ENCODE measurements around the gene FAM180B.
"Not testable (repeated sequence)": the region's sequence is repeated elsewhere in the genome, so short reads cannot be mapped to it uniquely, and the experiment has no call there.

The FAM180B gene

GRCh38 chr11:47552566-47553405 lies 33.7 kb upstream of the FAM180B start, which contains the start of gene CELF1:
Gene CELF1 (minus strand): TSS chr11:47553132. CDS start chr11:47499523, 53,609 bp downstream.
- Histone ChIP-seq H3K27me3 (ENCODE audit: low read length) (no peaks in the 10 kb centered on the region), H3K36me3 (ENCODE audit: low read length) (no peaks in the 10 kb centered on the region), H3K79me2 (ENCODE audit: insufficient read depth, low read length) (peaks cover 51% of the 10 kb centered on the region), H2AFZ (ENCODE audit: low read depth, low read length, severe bottlenecking) (peak within 1 kb of the TSS; percentile 91), H3F3A (ENCODE audit: insufficient read depth) (0 out of 2 replicates have a peak, but pooled peaks cover 8% of the 10 kb centered on the region), H3K9me2 (replicated peaks; ENCODE audit: insufficient read depth, low read length) (no peaks in the 10 kb centered on the region), H3K9ac (ENCODE audit: low read length) (peak within 1 kb of the TSS; percentile 93), H3K27ac (ENCODE audit: low read depth, low read length) (peak within 1 kb of the TSS; percentile 70), H3K4me3 (ENCODE audit: insufficient read depth, low read length, poor library complexity, severe bottlenecking) (peak within 1 kb of the TSS; percentile 77), H3K4me2 (ENCODE audit: low read depth, low read length, poor library complexity, severe bottlenecking) (peak within 1 kb of the TSS; percentile 93), H4K20me1 (ENCODE audit: low read depth, low read length) (peaks cover 10% of the 10 kb centered on the region), H3K9me3 (ENCODE audit: insufficient read depth, low read length) (no peaks in the 10 kb centered on the region)
- TF ChIP-seq CTCF (IDR thresholded peaks at IDR 0.05; ENCODE audit: insufficient read depth, low read length, poor library complexity, severe bottlenecking) (peak; percentile 83), EZH2phosphoT487 (conservative IDR thresholded peaks at IDR 0.05; ENCODE audit: low read length) (no peak)

- H3K27ac ChIP-seq (ENCODE audit: low read depth, low read length): no peak overlapping the region
- H4K20me1 ChIP-seq (ENCODE audit: low read depth, low read length): peaks cover 9% of the 10 kb centered on the region
- H3K4me2 ChIP-seq (ENCODE audit: low read depth, low read length, poor library complexity, severe bottlenecking): peak overlapping the region; percentile 62
These were observed 33.1 kb upstream of the FAM180B start for GRCh38 chr11:47553406-47553743.

GRCh38 chr11:47557004-47557403 lies 29.5 kb upstream of the FAM180B start:
- not testable (repeated sequence) for H3K9me2 ChIP-seq (replicated peaks; ENCODE audit: insufficient read depth, low read length); H3K9me3 ChIP-seq (ENCODE audit: insufficient read depth, low read length); H3F3A ChIP-seq (ENCODE audit: insufficient read depth); H3K9ac ChIP-seq (ENCODE audit: low read length); H4K20me1 ChIP-seq (ENCODE audit: low read depth, low read length); H3K27ac ChIP-seq (ENCODE audit: low read depth, low read length); H3K27me3 ChIP-seq (ENCODE audit: low read length); H3K4me3 ChIP-seq (ENCODE audit: insufficient read depth, low read length, poor library complexity, severe bottlenecking); H3K36me3 ChIP-seq (ENCODE audit: low read length); H2AFZ ChIP-seq (ENCODE audit: low read depth, low read length, severe bottlenecking); H3K79me2 ChIP-seq (ENCODE audit: insufficient read depth, low read length); H3K4me2 ChIP-seq (ENCODE audit: low read depth, low read length, poor library complexity, severe bottlenecking)

More at GRCh38 chr11:47553406-47553743, 33.1 kb upstream of the FAM180B start:
- Histone ChIP-seq H3F3A (ENCODE audit: insufficient read depth) (0 out of 2 replicates have a peak, but pooled peaks cover 8% of the 10 kb centered on the region), H3K36me3 (ENCODE audit: low read length) (no peaks in the 10 kb centered on the region), H3K9me3 (ENCODE audit: insufficient read depth, low read length) (no peaks in the 10 kb centered on the region), H3K9ac (ENCODE audit: low read length) (peak overlapping the region; percentile 93), H3K9me2 (replicated peaks; ENCODE audit: insufficient read depth, low read length) (no peaks in the 10 kb centered on the region), H3K79me2 (ENCODE audit: insufficient read depth, low read length) (peaks cover 45% of the 10 kb centered on the region), H3K4me3 (ENCODE audit: insufficient read depth, low read length, poor library complexity, severe bottlenecking) (peak overlapping the region; percentile 46), H3K27me3 (ENCODE audit: low read length) (no peaks in the 10 kb centered on the region), H2AFZ (ENCODE audit: low read depth, low read length, severe bottlenecking) (peak overlapping the region; percentile 91)
- no peak for TF ChIP-seq CTCF (IDR thresholded peaks at IDR 0.05; ENCODE audit: insufficient read depth, low read length, poor library complexity, severe bottlenecking)

GRCh38 chr11:47558695-47559094 lies 27.8 kb upstream of the FAM180B start:
- no peaks in the 10 kb centered on the region for H3K79me2 ChIP-seq (ENCODE audit: insufficient read depth, low read length)
- H3K9me2 ChIP-seq (replicated peaks; ENCODE audit: insufficient read depth, low read length): no peaks in the 10 kb centered on the region
- H3K27me3 ChIP-seq (ENCODE audit: low read length): no peaks in the 10 kb centered on the region
- no peak overlapping the region for H2AFZ ChIP-seq (ENCODE audit: low read depth, low read length, severe bottlenecking)
- no peak overlapping the region for H3K27ac ChIP-seq (ENCODE audit: low read depth, low read length)
- no peak overlapping the region for H3K4me3 ChIP-seq (ENCODE audit: insufficient read depth, low read length, poor library complexity, severe bottlenecking)
- H3K9ac ChIP-seq (ENCODE audit: low read length): no peak overlapping the region
- H3K4me2 ChIP-seq (ENCODE audit: low read depth, low read length, poor library complexity, severe bottlenecking): no peak overlapping the region
- H3K9me3 ChIP-seq (ENCODE audit: insufficient read depth, low read length): no peaks in the 10 kb centered on the region
- H4K20me1 ChIP-seq (ENCODE audit: low read depth, low read length): no peaks in the 10 kb centered on the region
- no peaks in the 10 kb centered on the region for H3K36me3 ChIP-seq (ENCODE audit: low read length)
- no peaks in the 10 kb centered on the region for H3F3A ChIP-seq (ENCODE audit: insufficient read depth)
- no peak for TF ChIP-seq CTCF (IDR thresholded peaks at IDR 0.05; ENCODE audit: insufficient read depth, low read length, poor library complexity, severe bottlenecking)
- TF ChIP-seq EZH2phosphoT487 (conservative IDR thresholded peaks at IDR 0.05; ENCODE audit: low read length): no peak
